Choroid plexus epithelial cell (primary cell): ENCODE results near the gene UPP1.

Experiments used
- DNase-seq: peaks from one replicate; pipeline ENCODE4 v3.0.0-alpha.2; 2010; ENCODE audit warnings: low read depth
- H3K4me3 ChIP-seq: 2 replicates; pipeline ENCODE4 v1.5.1; 2011; ENCODE audit warnings: low read depth, mild to moderate bottlenecking, control low read depth, low read length, moderate library complexity
- TF ChIP-seq, protein P1 (sequence below): conservative IDR thresholded peaks from 2 replicates; pipeline ENCODE4 v1.5.1; 2011; ENCODE audit warnings: low read depth, mild to moderate bottlenecking, control low read depth, inconsistent platforms, low read length, moderate library complexity

Gene UPP1

DNA sequence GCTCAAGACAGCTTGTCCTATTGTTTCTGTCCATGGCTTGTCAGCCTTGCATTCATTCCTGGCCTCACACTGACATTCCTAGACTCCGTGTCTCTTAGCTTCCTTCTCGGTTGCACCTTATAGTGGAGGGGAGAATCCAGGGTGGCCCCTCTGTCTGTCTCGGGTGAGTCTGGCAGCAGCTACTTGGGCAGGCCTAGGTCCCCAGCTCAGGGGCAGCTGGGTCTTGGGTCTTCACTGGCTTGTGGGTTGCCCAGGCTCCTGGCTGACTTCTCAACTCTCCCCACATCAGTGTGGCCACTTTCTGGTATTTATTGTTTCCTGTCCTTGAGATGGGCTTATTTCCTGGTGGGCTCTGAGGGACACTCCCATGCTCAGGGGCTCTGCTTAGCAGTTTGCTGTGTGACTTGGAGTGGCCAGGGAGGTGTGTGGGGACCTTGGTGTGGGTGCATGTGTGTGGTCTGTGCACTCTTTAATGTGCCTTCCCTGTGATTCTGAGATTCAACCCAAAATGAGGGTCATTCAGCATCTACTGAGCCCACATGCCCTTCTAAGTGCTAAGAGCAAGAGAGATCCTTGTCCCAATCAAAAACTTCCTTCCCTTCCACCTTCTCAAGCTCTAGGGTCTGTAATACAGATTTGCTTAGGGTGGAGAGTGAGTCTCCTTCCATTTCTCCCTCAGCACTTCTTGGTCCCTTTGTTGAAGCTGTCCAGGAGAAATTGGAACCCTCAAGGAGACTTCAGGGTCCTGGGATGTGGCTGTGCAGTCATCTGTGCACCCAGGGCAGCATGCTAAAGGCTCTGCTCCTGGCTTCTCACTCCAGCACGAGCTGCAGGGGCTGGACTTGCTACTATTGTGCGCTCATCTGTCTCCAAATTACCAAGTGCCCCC, 20.1 kb downstream of the UPP1 start:
- DNase-seq, result no peak
- TF ChIP-seq, protein P1, sequence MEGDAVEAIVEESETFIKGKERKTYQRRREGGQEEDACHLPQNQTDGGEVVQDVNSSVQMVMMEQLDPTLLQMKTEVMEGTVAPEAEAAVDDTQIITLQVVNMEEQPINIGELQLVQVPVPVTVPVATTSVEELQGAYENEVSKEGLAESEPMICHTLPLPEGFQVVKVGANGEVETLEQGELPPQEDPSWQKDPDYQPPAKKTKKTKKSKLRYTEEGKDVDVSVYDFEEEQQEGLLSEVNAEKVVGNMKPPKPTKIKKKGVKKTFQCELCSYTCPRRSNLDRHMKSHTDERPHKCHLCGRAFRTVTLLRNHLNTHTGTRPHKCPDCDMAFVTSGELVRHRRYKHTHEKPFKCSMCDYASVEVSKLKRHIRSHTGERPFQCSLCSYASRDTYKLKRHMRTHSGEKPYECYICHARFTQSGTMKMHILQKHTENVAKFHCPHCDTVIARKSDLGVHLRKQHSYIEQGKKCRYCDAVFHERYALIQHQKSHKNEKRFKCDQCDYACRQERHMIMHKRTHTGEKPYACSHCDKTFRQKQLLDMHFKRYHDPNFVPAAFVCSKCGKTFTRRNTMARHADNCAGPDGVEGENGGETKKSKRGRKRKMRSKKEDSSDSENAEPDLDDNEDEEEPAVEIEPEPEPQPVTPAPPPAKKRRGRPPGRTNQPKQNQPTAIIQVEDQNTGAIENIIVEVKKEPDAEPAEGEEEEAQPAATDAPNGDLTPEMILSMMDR, result no peak
- H3K4me3 ChIP-seq, result no peak overlapping the region

DNA sequence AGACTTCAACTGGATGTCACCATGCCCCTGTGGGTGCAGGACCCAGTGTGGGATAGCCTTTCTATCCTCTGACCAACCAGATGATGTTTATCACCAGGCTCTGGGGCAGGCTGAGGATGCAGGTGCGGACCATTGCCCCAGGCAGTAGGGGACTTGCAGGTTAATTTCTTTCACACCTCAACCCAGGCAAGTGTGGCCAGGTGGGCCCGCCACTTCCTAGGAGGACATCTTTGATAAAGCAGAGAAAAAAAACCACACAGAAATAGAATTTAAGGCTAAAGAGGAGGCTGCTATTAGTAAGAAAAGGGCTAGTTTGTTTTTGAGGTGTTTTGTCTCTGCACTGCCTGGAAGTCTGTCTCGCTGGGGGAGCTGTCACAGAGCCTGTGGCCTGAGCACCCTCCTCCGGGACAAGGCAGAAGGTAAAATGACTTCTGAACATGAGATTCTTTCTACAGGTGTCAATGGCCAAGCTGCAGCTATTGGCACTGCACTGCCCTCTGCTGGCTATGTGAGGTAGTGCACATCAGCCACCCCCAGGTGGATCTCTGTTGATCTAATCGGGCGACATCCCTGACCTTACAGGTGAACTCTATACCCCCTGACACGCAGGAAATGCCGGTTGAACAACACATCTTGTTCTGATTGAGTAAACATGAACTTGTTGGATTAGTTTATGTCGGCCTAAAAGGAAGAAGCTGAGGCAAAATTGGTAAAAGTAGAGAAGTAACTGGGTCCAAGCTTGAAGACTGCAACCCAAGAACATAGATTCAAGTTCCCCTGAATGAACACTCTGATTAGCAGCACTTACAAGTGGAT, 21.0 kb downstream of the UPP1 start:
- peak; percentile 49 for DNase-seq
- no peak overlapping the region for H3K4me3 ChIP-seq

DNA sequence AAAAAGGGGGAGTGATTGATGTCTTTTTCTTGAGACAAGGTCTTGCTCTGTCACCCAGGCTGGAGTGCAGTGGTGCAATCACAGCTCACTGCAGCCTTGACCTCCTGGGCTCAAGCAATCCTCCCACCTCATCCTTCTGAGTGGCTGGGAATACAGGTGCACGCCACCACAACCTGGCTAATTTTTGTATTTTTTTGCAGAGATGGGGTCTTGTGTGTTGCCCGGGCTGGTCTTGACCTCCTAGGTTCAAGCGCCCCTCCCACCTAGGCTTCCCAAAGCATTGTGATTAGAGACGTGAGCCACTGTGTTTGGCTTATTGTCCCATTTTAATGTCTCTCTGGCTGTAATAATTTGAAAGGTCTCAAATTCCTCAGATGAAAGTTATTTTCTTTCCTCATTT, 21.8 kb downstream of the UPP1 start:
- TF ChIP-seq, protein P1, result no peak
- no peak for DNase-seq
- H3K4me3 ChIP-seq, result no peak overlapping the region

More for the DNA sequence above, 21.0 kb downstream of the UPP1 start:
- TF ChIP-seq, protein P1, result peak; percentile 100

DNA sequence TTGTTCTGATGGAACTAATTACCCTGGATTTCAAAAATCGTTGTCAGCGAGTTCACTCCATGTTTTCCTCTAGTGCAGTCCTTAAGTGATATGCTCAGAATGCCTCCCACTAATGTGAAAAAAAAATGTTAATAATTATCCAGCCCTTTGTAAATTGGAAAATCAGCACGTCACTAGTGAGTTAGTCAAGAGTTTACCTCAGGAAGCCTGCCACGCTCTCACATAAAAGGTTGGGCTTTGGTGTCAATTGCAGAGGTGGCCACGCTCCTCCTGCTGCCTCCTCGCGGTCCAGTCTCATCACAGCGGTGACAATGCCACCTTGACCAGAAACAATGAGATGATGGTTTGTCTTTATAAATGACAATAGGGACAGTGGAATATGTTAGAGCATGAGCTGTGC, 22.5 kb downstream of the UPP1 start:
- TF ChIP-seq, protein P1, result no peak
- DNase-seq, result no peak
- no peak overlapping the region for H3K4me3 ChIP-seq

DNA sequence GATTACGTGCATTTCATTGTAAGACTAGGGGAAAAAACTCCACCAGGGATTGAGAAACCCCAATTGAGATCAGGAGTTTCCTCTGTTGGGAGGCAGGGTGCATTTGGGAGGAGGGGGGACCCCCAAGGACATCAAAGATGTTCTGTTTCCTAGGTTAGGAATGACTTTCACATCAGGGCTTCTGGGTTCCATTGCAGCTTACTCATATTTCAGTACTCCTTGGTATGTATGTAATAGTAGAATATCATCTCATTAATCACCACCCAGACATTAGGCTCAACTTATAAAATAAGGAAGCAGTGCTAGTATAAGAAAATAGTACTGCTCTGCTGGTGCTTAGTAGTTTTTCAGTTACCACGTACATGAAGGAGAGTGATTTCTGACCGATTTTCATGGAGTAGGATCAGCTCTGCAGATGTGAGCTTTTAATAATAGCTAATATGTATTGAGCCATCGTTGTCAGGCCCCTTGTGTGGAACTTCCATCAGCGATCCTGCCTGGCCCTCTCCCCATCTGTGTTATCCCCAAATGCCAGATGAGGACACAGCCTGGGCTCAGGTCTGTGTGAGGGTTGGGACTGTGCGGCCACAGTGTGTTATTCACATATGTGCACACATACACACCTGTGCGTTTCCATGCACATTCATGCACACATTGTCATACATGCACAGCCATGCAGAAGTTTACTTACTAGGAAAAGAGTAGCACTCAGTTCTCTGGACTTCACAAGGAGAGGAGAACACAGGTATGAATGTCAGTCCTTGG, 23.5 kb downstream of the UPP1 start:
- TF ChIP-seq, protein P1, result no peak
- peak; percentile 50 for DNase-seq
- H3K4me3 ChIP-seq, result no peak overlapping the region

DNA sequence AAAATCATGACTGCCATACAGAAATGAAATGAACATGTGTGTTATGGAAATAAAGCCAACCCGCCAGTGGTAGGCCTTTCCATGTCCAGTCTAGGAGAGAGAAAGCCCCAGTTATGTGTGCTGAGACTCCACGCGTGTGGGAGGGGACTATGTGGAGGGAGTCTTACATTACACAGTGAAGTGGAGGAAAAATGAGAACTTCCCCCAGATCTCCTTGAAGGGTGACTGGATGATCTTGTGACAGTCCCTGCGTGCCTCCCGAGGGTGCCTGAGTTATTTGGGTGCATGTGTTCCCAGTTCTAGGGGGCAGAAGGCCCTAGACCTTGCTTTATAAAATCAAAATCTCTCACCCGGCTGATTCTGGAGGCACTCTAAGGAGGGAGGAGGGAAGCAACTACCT, 24.2 kb downstream of the UPP1 start:
- no peak for DNase-seq
- TF ChIP-seq, protein P1, result no peak
- H3K4me3 ChIP-seq, result no peak overlapping the region
